Mesothelial cell of epicardium (in vitro differentiated cells): ENCODE results near the gene FGR. TPM values are rescaled to one million over a fixed set of nuclear protein-coding genes. Genes with fewer than 3 reads are reported as not detected.
A peak's percentile ranks its signal among the peaks of the same experiment; 100 is the strongest.
"Not testable (repeated sequence)": the region's sequence is repeated elsewhere in the genome, so short reads cannot be mapped to it uniquely, and the experiment has no call there.

Source experiments
- DNase-seq, 2 experiments: peaks; one replicate each; pipeline ENCODE4 v3.0.0; 2021; ENCODE audit warnings: low spot score in 2 of 2; ENCODE audit not compliant: unreplicated experiment in 2 of 2
- H3K27ac Mint-ChIP-seq: 2 replicates; pipeline ENCODE4 v1.8.0; 2021; ENCODE audit warnings: mixed read lengths
- H3K27me3 Mint-ChIP-seq: 2 replicates; pipeline ENCODE4 v1.8.0; 2021; ENCODE audit warnings: low read depth, mixed read lengths
- H3K36me3 Mint-ChIP-seq: 2 replicates; pipeline ENCODE4 v1.8.0; 2021; ENCODE audit warnings: mixed read lengths
- H3K4me1 Mint-ChIP-seq: 2 replicates; pipeline ENCODE4 v1.8.0; 2021; ENCODE audit warnings: mixed read lengths
- H3K4me3 Mint-ChIP-seq: 2 replicates; pipeline ENCODE4 v1.8.0; 2021; ENCODE audit warnings: mild to moderate bottlenecking, moderate library complexity, mixed read lengths
- H3K9me3 Mint-ChIP-seq: 2 replicates; pipeline ENCODE4 v1.8.0; 2021; ENCODE audit warnings: mixed read lengths
- total RNA-seq: library from RNA; stranded (reverse); gene quantifications from 3 replicates; pipeline ENCODE4 v1.2.1, GENCODE V29; 2021
- TF ChIP-seq, protein P1 (sequence below): fragments of 200-600 bp; sonication (generic); IDR thresholded peaks from one replicate; pipeline ENCODE4 v1.5.0; 2021; ENCODE audit warnings: antibody characterized with exemption; ENCODE audit not compliant: unreplicated experiment

FGR gene
- 0.11 to 0.53 TPM (median 0.20 TPM) in 3 replicates for total RNA-seq

DNA sequence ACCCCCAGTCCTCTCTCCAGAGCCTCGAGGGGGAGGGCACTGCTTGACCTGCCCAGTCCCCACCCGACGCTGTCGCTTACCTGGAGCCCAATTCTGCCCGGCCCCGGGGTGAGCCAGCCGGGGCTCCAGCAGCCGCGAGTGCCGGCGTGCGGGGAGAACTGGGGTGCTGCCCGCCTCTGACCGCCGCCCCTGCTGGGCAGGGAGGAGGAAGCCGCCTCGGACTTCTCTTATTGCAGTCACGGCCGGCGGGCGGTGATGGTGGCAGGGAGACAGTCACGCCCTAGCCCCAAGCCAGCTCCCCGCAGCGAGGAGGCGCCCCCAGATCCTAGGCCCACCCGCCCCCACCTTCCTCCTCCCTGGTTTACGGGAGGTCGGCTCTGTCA, at the start of gene FGR:
Gene FGR (minus strand): TSS at position 201 of the 383 bp plus-strand sequence. CDS start 11,269 bp downstream, outside the sequence.
- no peak for DNase-seq
- no peaks in the 10 kb centered on the region for H3K9me3 Mint-ChIP-seq
- TF ChIP-seq, protein P1, sequence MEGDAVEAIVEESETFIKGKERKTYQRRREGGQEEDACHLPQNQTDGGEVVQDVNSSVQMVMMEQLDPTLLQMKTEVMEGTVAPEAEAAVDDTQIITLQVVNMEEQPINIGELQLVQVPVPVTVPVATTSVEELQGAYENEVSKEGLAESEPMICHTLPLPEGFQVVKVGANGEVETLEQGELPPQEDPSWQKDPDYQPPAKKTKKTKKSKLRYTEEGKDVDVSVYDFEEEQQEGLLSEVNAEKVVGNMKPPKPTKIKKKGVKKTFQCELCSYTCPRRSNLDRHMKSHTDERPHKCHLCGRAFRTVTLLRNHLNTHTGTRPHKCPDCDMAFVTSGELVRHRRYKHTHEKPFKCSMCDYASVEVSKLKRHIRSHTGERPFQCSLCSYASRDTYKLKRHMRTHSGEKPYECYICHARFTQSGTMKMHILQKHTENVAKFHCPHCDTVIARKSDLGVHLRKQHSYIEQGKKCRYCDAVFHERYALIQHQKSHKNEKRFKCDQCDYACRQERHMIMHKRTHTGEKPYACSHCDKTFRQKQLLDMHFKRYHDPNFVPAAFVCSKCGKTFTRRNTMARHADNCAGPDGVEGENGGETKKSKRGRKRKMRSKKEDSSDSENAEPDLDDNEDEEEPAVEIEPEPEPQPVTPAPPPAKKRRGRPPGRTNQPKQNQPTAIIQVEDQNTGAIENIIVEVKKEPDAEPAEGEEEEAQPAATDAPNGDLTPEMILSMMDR, result no peak
- peaks cover 21% of the 10 kb centered on the region for H3K4me1 Mint-ChIP-seq
- peak within 1 kb of the TSS; percentile 59 for H3K4me3 Mint-ChIP-seq
- peak within 1 kb of the TSS; percentile 30 for H3K27ac Mint-ChIP-seq
- no peaks in the 10 kb centered on the region for H3K36me3 Mint-ChIP-seq
- H3K27me3 Mint-ChIP-seq, result peaks cover 13% of the 10 kb centered on the region

DNA sequence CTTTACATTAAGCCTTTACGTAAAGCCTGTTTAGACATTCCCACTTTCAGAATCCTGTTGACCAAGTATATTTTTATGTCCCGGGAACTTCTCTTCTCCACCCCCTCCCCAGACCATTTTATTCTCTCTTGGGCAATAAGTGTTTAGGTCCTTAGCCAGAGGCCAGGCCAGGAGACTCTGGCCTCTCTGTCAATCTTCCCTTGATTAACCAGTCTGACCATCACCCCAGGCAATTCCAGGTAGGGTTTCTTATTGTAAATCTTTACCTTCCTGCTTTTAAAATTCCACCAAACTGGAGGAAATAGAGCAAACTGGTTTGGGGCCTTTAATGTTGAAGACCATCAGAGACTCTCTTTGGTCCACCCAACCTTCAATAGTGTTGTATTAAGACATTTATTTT, 49.2 kb upstream of the FGR start:
- Mint-ChIP-seq H3K36me3 (peaks cover 8% of the 10 kb centered on the region), H3K4me3 (no peak overlapping the region), H3K9me3 (peaks cover 16% of the 10 kb centered on the region), H3K27ac (no peak overlapping the region), H3K27me3 (no peaks in the 10 kb centered on the region), H3K4me1 (peaks cover 5% of the 10 kb centered on the region)
- TF ChIP-seq, protein P1, result no peak
- DNase-seq, result no peak

DNA sequence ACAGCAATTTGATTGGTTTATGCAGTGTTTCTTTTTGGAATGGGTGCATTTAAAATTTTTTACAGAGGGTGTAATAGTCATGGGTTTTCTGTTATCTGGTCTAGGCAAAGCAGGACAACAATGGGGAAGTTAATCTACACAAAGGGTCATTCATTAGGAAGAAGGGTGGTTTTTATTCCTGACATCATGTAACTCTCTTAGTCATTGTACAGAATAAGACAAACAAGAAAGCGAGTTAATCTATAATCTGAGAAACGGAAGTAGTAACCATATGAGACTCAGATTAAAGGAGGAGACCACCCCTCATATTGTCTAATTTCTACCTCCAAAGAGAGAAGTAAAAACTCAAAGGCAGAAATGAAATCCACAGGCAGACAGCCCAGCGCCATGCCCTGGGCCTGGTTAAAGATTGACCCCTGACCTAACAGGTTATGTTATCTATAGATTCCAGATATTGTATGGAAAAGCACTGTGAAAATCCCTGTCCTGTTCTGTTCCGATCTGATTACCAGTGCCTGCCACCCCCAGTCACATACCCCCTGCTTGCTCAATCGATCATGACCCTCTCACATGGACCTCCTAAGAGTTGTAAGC, 47.5 kb upstream of the FGR start:
- H3K27ac Mint-ChIP-seq, result no peak overlapping the region
- H3K27me3 Mint-ChIP-seq, result no peaks in the 10 kb centered on the region
- TF ChIP-seq, protein P1, result no peak
- no peaks in the 10 kb centered on the region for H3K4me1 Mint-ChIP-seq
- no peak overlapping the region for H3K4me3 Mint-ChIP-seq
- peaks cover 20% of the 10 kb centered on the region for H3K9me3 Mint-ChIP-seq
- DNase-seq, result no peak
- peaks cover 8% of the 10 kb centered on the region for H3K36me3 Mint-ChIP-seq

DNA sequence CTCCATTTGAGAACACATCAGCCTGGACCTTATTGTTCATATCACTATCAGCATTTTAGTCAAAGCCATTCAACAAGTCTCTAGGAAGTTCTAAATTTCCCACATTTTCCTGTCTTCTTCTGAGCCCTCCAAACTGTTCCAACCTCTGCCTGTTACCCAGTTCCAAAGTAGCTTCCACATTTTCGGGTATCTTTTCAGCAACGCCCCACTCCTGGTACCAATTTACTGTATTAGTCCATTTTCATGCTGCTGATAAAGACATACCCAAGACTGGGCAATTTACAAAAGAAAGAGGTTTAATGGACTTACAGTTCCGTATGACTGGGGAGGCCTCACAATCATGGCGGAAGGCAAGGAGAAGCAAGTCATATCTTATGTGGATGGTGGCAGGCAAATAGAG, 46.6 kb upstream of the FGR start:
- not testable (repeated sequence) for H3K36me3 Mint-ChIP-seq, H3K27me3 Mint-ChIP-seq, H3K4me1 Mint-ChIP-seq, DNase-seq, H3K27ac Mint-ChIP-seq, H3K4me3 Mint-ChIP-seq
- peaks cover 20% of the 10 kb centered on the region for H3K9me3 Mint-ChIP-seq

DNA sequence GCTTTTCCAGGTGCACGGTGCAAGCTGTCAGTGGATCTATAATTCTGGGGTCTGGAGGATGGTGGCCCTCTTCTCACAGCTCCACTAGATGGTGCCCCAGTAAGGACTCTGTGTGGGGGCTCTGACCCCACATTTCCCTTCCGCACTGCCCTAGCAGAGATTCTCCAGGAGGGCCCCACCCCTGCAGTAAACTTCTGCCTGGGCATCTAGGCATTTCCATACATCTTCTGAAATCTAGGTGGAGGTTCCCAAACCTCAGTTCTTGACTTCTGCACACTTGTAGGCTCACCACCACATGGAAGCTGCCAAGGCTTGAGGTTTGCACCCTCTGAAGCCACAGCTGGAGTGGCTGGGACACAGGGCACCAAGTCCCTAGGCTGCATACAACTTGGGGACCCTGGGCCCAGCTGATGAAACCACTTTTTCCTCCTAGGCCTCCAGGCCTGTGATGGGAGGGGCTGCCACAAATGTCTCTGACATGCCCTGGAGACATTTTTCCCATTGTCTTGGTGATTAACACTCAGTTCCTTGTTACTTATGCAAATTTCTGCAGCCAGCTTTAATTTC, 45.3 kb upstream of the FGR start:
- not testable (repeated sequence) for DNase-seq, H3K36me3 Mint-ChIP-seq, H3K4me1 Mint-ChIP-seq, H3K4me3 Mint-ChIP-seq, H3K27ac Mint-ChIP-seq, H3K27me3 Mint-ChIP-seq
- peaks cover 20% of the 10 kb centered on the region for H3K9me3 Mint-ChIP-seq

DNA sequence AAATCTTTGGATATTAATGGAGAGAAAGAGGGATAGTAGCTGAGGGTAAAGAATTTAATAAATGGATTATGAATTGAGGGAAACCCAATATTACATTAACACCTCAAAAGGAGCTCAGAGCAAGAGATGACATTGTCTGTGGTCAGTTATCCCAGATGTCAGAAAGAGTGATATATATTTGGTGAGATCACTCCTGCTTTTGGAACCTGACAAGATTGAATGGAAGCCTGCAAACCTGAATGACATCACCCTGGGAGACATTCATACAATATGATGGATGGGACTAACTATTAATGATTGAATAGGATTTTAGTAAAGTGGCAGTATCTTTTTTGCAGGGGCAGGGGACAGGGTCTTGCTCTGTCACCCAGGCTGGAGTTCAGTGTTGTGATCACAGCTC, 43.8 kb upstream of the FGR start:
- TF ChIP-seq, protein P1, result no peak
- no peak overlapping the region for H3K27ac Mint-ChIP-seq
- peaks cover 20% of the 10 kb centered on the region for H3K9me3 Mint-ChIP-seq
- no peaks in the 10 kb centered on the region for H3K27me3 Mint-ChIP-seq
- peaks cover 8% of the 10 kb centered on the region for H3K36me3 Mint-ChIP-seq
- H3K4me3 Mint-ChIP-seq, result no peak overlapping the region
- no peaks in the 10 kb centered on the region for H3K4me1 Mint-ChIP-seq
- no peak for DNase-seq

DNA sequence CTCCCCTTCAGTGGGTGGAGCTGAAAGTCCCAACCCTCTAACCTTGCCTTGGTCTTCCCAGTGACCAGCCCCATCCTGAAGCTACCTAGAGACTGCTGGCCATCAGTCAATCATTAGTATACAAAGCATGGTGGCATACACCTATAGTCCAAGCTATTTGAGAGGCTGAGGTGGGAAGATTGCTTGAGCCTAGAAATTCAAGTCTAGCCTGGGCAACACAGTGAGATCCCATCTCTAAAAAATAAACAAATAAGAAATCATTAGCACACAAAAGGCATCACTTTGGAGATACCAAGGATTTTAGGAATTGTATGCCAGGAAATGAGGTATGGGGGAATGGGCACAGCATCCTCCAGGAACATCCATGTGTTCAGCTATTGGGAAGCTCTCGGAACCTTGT, 41.4 kb upstream of the FGR start:
- Mint-ChIP-seq H3K9me3 (peaks cover 12% of the 10 kb centered on the region), H3K4me3 (no peak overlapping the region), H3K27me3 (no peaks in the 10 kb centered on the region), H3K36me3 (peaks cover 4% of the 10 kb centered on the region), H3K4me1 (peaks cover 12% of the 10 kb centered on the region), H3K27ac (no peak overlapping the region)
- TF ChIP-seq, protein P1, result no peak
- DNase-seq, result no peak
